ENCODE data around the gene AFAP1. TPM values are rescaled to one million over a fixed set of nuclear protein-coding genes. Genes with fewer than 3 reads are reported as not detected.

AFAP1 gene
- total RNA-seq, 1 donor from 2014 or later: 0.24 TPM

DNA sequence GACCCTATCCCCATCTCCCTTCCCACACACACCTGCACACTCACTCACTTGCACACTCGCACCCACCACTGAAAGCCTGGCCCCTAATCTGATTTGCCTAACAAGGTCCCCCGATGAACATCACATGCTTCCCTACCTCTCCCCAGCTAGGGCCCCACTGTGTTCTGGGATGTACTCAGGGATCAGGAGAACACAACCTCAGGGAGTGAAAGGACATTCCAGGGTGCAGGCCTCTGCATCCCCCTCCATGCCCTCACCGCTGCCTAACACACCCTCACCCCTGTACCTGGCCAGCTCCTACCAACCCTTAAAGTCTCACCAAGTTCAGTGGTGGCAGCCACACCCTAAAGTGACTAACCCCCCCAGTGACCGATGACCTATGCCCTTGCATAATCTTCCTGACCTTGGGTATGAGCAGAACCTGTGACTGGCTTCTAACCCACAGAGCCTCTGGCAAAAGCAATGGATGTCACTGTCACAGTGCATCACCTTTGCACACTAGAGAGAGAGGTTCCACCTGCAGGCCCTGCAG, 2.4 kb upstream of the AFAP1 start:
- CTCF ChIA-PET: no interaction called here
- Mint-ChIP-seq H3K27ac (no peak overlapping the region), H3K27me3 (peaks cover 32% of the 10 kb centered on the region)

GRCh38 chr4:7941111-7941964, 1.7 kb upstream of the AFAP1 start:
- H3K4me3 Mint-ChIP-seq: no peak overlapping the region
- intact Hi-C loops (cut with micrococcal nuclease): no loop called here
- no peak overlapping the region for H3K27ac Mint-ChIP-seq
- ChIA-PET CTCF (no interaction called here), POLR2A (no interaction called here)
- TF ChIP-seq, protein P1, sequence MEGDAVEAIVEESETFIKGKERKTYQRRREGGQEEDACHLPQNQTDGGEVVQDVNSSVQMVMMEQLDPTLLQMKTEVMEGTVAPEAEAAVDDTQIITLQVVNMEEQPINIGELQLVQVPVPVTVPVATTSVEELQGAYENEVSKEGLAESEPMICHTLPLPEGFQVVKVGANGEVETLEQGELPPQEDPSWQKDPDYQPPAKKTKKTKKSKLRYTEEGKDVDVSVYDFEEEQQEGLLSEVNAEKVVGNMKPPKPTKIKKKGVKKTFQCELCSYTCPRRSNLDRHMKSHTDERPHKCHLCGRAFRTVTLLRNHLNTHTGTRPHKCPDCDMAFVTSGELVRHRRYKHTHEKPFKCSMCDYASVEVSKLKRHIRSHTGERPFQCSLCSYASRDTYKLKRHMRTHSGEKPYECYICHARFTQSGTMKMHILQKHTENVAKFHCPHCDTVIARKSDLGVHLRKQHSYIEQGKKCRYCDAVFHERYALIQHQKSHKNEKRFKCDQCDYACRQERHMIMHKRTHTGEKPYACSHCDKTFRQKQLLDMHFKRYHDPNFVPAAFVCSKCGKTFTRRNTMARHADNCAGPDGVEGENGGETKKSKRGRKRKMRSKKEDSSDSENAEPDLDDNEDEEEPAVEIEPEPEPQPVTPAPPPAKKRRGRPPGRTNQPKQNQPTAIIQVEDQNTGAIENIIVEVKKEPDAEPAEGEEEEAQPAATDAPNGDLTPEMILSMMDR (IDR thresholded peaks at IDR 0.05): no peak
- peaks cover 37% of the 10 kb centered on the region for H3K27me3 Mint-ChIP-seq
- H3K4me1 Mint-ChIP-seq: peaks cover 9% of the 10 kb centered on the region
- no peaks in the 10 kb centered on the region for H3K9me3 Mint-ChIP-seq
- no peak for ATAC-seq (ENCODE audit: low read depth)
- H3K36me3 Mint-ChIP-seq (ENCODE audit: low read depth): no peaks in the 10 kb centered on the region
- DNase-seq: no peak

More for the DNA sequence above, 2.4 kb upstream of the AFAP1 start:
- TF ChIP-seq, protein P1 (IDR thresholded peaks at IDR 0.05): no peak
- H3K4me3 Mint-ChIP-seq: no peak overlapping the region
- ATAC-seq (ENCODE audit: low read depth): no peak
- POLR2A ChIA-PET: no interaction called here
- intact Hi-C loops (cut with micrococcal nuclease): no loop called here
- DNase-seq: no peak
- H3K9me3 Mint-ChIP-seq: no peaks in the 10 kb centered on the region
- H3K4me1 Mint-ChIP-seq: peaks cover 9% of the 10 kb centered on the region
- no peaks in the 10 kb centered on the region for H3K36me3 Mint-ChIP-seq (ENCODE audit: low read depth)

DNA sequence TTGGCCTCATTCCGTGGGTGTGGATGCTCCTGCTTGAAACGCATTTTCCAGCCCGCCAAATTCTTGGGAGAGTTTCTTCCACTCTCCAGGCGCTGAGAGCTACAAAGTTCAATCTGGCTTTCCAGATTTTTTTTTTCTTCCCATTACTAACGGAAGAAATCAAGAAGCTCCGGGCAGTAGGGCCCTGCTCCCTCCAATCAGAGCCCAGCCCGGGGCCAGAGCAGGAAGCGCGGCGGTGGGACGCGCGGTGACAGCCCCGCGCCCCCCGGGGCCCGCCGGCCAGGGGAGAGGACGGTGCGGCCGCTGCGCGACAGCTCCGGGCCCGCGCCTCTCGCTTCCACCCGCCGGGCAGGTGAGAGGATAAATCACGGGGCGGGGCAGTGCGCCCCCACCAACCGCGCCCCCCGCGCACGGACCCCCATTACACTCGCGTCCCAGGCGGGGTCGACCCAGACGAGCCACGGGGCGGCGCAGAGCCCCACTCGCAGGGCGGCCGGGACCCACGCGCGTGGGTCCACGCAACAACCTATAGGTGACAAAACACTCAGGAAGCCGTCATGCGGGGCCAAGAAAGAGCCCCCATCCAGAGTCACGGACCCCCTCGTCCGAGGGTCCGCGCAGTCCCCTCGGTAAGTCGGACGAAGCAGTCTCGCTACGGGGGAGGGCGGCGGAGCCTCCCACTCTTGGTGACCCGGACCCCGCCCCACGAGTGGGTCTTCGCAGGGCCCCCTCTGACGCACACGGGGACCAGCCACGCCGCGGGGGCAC, 868 bp downstream of the AFAP1 start:
- DNase-seq: no peak
- CTCF ChIA-PET: no interaction called here
- no peak for ATAC-seq (ENCODE audit: low read depth)
- H3K4me3 Mint-ChIP-seq: peak overlapping the region; percentile 41
- H3K27ac Mint-ChIP-seq: no peak overlapping the region
- TF ChIP-seq, protein P1 (IDR thresholded peaks at IDR 0.05): no peak
- no peaks in the 10 kb centered on the region for H3K36me3 Mint-ChIP-seq (ENCODE audit: low read depth)
- H3K27me3 Mint-ChIP-seq: peaks cover 49% of the 10 kb centered on the region
- no peaks in the 10 kb centered on the region for H3K9me3 Mint-ChIP-seq
- intact Hi-C loops (cut with micrococcal nuclease): no loop called here
- H3K4me1 Mint-ChIP-seq: peaks cover 9% of the 10 kb centered on the region
- POLR2A ChIA-PET: no interaction called here

GRCh38 chr4:7938266-7938608, 1.4 kb downstream of the AFAP1 start:
- TF ChIP-seq, protein P1 (IDR thresholded peaks at IDR 0.05): no peak
- Mint-ChIP-seq H3K4me3 (peak overlapping the region; percentile 41), H3K4me1 (peaks cover 9% of the 10 kb centered on the region), H3K27ac (no peak overlapping the region), H3K27me3 (peaks cover 53% of the 10 kb centered on the region), H3K36me3 (ENCODE audit: low read depth) (no peaks in the 10 kb centered on the region), H3K9me3 (no peaks in the 10 kb centered on the region)
- ChIA-PET CTCF (no interaction called here), POLR2A (no interaction called here)
- intact Hi-C loops (cut with micrococcal nuclease): no loop called here
- ATAC-seq (ENCODE audit: low read depth) (no peak), DNase-seq (no peak)

- no peak overlapping the region for H3K27ac Mint-ChIP-seq
- POLR2A ChIA-PET: no interaction called here
- intact Hi-C loops (cut with micrococcal nuclease): no loop called here
Observed at GRCh38 chr4:7937006-7937405, 2.7 kb downstream of the AFAP1 start.

More at GRCh38 chr4:7937006-7937405, 2.7 kb downstream of the AFAP1 start:
- DNase-seq (no peak), ATAC-seq (ENCODE audit: low read depth) (no peak)
- CTCF ChIA-PET: no interaction called here
- H3K27me3 Mint-ChIP-seq: peaks cover 57% of the 10 kb centered on the region
- TF ChIP-seq, protein P1 (IDR thresholded peaks at IDR 0.05): no peak
- H3K36me3 Mint-ChIP-seq (ENCODE audit: low read depth): no peaks in the 10 kb centered on the region
- peaks cover 9% of the 10 kb centered on the region for H3K4me1 Mint-ChIP-seq
- no peaks in the 10 kb centered on the region for H3K9me3 Mint-ChIP-seq
- no peak overlapping the region for H3K4me3 Mint-ChIP-seq
